Mesodermal cell (in vitro differentiated cells): ENCODE measurements around the gene ADPGK.

Experiments
- H3K27ac ChIP-seq: 2 replicates; pipeline ENCODE4 v1.7.0; 2013; ENCODE audit warnings: mild to moderate bottlenecking, low read depth, low read length, moderate library complexity; ENCODE audit not compliant: severe bottlenecking
- H3K36me3 ChIP-seq: 2 replicates; pipeline ENCODE4 v1.7.1; 2013; ENCODE audit warnings: mild to moderate bottlenecking, low read length, moderate library complexity; ENCODE audit not compliant: control insufficient read depth, insufficient read depth
- H3K4me1 ChIP-seq: one replicate; pipeline ENCODE4 v1.7.1; 2013; ENCODE audit warnings: mild to moderate bottlenecking, low read length; ENCODE audit not compliant: insufficient read depth, control insufficient read depth, poor library complexity, severe bottlenecking
- H3K4me3 ChIP-seq: 2 replicates; pipeline ENCODE4 v1.7.0; 2013; ENCODE audit warnings: low read length, control low read depth, mild to moderate bottlenecking; ENCODE audit not compliant: insufficient read depth, poor library complexity, severe bottlenecking; ENCODE audit errors: extremely low read depth
- H3K9me3 ChIP-seq: 2 replicates; pipeline ENCODE4 v1.7.1; 2013; ENCODE audit warnings: mild to moderate bottlenecking, low read length, moderate library complexity; ENCODE audit not compliant: control insufficient read depth
- WGBS, 2 experiments: methylation state at CpG; one replicate each; pipeline ENCODE4 v1.1.5; 2013; ENCODE audit warnings: missing lambda C conversion rate in 2 of 2; ENCODE audit not compliant: insufficient coverage in 2 of 2; 5-methylcytosine and 5-hydroxymethylcytosine counted together

The ADPGK gene

DNA sequence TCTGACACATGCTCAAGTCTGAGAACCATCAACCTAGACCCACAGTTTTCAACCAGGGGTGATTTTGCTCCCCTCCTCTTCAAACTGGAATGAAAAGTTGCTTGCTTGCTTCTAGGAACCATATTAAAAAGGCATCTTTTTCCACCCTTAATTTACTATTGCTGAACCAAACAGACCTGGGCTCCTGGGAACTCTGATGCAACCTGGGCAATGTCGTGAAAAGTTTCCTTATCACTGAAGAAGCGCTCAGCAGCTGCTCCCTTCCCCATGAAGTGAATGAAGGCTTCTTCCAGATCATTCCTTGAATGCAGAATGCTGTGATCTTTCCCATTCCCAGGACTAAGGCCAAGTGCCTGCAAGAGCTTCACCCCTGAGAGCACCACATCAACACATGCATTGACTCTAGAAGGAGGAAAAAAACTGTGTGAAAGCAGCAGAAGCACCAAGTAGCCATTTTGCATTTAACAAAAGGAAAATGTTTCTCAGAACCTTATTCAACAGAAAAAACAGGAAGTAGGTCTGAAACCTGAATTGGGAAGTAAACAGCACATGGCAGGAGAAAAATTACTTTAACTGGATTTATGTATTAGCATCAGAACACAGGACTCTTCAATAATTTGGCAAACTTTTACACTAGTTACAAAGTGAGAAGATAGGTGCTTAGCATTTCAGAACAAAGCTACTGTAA, 8.7 kb downstream of the ADPGK start:
- no peak overlapping the region for H3K4me3 ChIP-seq
- 100% methylated on average over 2 of the region's 2 CpGs for WGBS, 2 experiments
- peaks cover 11% of the 10 kb centered on the region for H3K4me1 ChIP-seq
- no peak overlapping the region for H3K27ac ChIP-seq
- peaks cover 79% of the 10 kb centered on the region for H3K36me3 ChIP-seq
- no peaks in the 10 kb centered on the region for H3K9me3 ChIP-seq

DNA sequence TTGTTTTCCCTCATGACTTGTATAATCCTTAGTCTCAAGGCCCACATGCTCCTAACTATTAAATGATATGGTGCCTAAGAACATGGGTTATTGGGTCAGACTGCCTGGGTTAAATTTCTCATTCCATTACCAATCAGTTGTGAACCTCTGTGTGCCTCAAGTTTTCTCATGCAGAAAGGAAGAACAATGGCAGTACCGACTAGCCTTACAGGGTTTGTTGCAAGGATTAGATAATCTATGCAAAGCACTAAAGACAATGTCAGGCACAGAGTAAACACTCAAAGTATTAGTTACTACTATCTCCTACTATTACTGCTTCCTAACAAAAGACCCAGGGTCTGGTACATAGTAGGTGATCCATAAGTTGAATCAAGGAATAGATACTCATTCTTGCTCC, 12.2 kb downstream of the ADPGK start:
- peaks cover 6% of the 10 kb centered on the region for H3K9me3 ChIP-seq
- no CpG with 5 or more reads among the region's 1 CpG for WGBS, 2 experiments
- H3K4me3 ChIP-seq = no peak overlapping the region
- H3K4me1 ChIP-seq = peaks cover 2% of the 10 kb centered on the region
- no peak overlapping the region for H3K27ac ChIP-seq
- H3K36me3 ChIP-seq = peaks cover 80% of the 10 kb centered on the region

DNA sequence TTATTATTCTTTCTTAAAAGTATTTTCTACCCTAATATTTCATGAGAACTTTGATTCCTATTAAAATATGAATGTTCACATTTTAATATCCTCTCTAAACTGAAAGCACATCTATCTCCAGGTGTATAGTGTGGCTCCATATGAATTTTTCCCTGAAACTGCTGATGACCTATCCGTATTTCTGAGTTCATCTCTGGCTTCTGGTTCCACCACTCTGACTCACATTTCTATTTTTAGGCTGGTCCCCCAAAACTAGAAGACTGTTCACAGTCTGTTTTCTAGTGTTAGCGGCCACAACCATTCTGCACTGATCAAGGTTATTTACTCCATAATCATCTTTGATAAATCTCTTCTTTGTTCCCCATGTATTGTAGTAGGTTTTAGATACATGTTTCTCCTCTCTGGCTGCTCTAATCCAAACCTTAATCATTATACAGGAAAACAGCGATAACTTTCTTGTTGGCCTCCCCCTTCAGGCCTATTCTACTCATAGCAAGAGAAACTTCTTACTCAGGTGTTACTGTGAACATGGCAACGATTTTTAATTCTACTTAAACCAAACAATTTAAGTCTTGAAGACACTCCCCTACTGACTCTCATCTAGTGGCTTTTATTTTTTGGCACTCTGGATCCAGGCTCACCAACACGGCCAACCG, 12.8 kb downstream of the ADPGK start:
- no peak overlapping the region for H3K27ac ChIP-seq
- H3K9me3 ChIP-seq = peaks cover 6% of the 10 kb centered on the region
- WGBS, 2 experiments = 83 to 90% methylated on average over 3 of the region's 6 CpGs
- no peak overlapping the region for H3K4me3 ChIP-seq
- H3K36me3 ChIP-seq = peaks cover 85% of the 10 kb centered on the region
- peaks cover 2% of the 10 kb centered on the region for H3K4me1 ChIP-seq

DNA sequence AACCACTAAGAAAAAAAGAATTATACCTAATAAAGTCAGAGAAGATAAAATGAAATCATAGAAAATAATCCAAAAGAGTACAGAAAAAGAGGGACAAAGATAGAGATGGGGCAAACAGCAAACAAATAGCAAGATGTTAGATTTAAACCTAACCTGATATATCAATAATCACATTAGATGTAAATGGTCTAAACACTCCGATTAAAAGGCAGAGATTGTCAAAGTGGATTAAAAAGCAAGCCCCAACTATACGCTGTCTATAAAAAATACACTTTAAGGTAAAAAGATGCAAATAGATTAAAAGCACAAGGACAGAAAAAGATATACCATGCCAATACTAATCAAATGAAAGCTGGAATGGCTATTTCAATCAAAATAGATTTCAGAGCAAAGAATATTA, 16.8 kb downstream of the ADPGK start:
- WGBS, 2 experiments = no CpG with 5 or more reads among the region's 2 CpGs
- Histone ChIP-seq H3K27ac (no peak overlapping the region), H3K4me3 (no peak overlapping the region), H3K9me3 (peaks cover 6% of the 10 kb centered on the region), H3K36me3 (peaks cover 83% of the 10 kb centered on the region), H3K4me1 (peaks cover 2% of the 10 kb centered on the region)

DNA sequence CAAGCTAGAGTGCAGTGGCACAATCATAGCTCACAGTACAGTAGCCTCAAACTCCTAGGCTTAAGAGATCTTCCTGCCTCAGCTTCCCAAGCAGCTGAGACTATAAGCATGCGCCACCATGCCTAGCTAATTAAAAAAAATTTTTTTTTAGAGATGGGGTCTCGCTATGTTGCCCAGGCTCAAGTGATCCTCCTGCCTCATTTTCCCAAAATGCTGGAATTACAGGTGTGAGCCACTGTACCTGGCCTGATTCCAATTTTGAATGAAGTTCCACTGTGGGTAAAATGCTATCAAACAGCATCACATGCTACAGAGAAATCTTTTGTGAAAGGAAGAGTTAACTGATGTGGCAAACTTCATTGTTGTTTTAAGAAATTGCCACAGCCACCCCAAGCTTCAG, 17.5 kb downstream of the ADPGK start:
- H3K36me3 ChIP-seq = peaks cover 82% of the 10 kb centered on the region
- peaks cover 1% of the 10 kb centered on the region for H3K4me1 ChIP-seq
- no peak overlapping the region for H3K27ac ChIP-seq
- WGBS, 2 experiments = 89% methylated on average over 1 of the region's 2 CpGs; no CpG with 5 or more reads in 1 of the 2 experiments
- H3K4me3 ChIP-seq = no peak overlapping the region
- peaks cover 6% of the 10 kb centered on the region for H3K9me3 ChIP-seq

DNA sequence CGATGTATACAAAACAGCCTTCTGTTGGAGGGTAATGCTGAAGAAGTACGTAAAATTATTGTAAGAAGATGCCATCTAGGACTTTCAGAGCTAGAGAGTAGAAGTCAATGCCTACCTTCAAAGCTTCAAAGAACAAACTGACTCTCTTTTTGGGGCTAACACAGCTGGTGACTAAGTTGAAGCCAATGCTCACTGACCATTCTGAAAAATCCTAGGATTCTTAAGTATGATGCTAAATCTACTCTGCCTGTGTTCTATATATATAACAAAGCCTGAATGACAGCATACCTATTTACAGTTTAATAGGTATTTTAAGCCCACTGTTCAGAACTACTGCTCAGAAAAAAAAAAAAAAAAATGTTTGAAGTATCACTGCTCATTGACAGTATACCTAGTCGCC, 18.9 kb downstream of the ADPGK start:
- 92% methylated on average over 2 of the region's 3 CpGs; no CpG with 5 or more reads in 1 of the 2 experiments for WGBS, 2 experiments
- Histone ChIP-seq H3K36me3 (peaks cover 82% of the 10 kb centered on the region), H3K9me3 (peaks cover 6% of the 10 kb centered on the region), H3K27ac (no peak overlapping the region), H3K4me3 (no peak overlapping the region), H3K4me1 (no peaks in the 10 kb centered on the region)

DNA sequence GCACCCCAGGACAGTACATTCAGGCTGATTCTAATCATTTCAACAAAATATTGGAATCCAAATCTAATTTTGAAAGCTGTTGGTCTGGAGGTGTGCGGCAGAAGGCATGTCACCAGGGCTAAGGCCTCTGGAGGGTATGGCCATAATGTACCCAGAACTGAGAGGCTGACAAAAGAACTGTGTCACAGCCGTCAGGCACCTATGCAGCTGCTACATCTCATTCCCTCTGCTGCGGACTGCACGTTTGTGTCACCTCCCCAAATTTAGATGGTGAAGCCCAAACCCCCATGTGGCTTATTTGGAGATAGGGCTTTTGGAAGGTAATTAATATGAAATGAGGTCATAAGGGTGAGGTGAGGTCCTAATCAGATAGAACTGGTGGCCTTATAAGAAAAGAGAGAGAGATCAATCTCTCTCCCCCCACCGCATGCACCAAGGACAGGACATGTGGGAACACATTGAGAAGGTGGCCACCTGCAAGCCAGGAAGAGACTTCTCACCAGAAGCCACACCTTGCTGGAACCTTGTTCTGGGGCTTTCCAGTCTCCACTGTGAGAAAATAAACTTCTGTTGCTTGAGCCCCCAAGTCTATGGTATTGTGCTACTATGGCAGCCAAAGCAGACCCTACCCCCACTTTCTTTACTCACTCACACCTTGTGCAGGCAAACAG, 22.8 kb downstream of the ADPGK start:
- no peaks in the 10 kb centered on the region for H3K9me3 ChIP-seq
- H3K36me3 ChIP-seq = peaks cover 71% of the 10 kb centered on the region
- no peak overlapping the region for H3K4me3 ChIP-seq
- H3K4me1 ChIP-seq = peaks cover 7% of the 10 kb centered on the region
- H3K27ac ChIP-seq = no peak overlapping the region
- WGBS, 2 experiments = 97% methylated on average over 5 of the region's 5 CpGs; no CpG with 5 or more reads in 1 of the 2 experiments

DNA sequence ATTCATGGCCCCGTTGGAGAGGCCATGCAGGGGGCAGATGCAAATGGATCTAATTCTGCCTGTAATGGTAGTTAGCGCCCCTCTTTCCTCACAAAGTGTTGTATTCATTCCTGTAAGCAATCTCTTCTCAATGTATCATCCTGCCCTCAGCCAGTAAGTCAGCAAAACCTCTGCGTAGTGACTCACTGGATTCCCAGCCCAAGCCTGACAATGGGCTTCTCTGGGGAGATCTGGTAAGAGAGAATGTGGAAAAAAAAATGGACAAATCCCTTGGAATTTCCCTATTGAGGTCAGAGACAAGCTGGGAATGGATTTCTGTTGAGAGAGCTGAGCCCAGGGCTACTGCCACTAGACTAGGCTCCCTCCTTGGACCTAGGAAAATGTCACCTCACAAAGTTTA, 25.4 kb downstream of the ADPGK start:
- peak overlapping the region; percentile 89 for H3K27ac ChIP-seq
- peaks cover 73% of the 10 kb centered on the region for H3K36me3 ChIP-seq
- H3K4me1 ChIP-seq = peaks cover 7% of the 10 kb centered on the region
- WGBS, 2 experiments = 94 to 100% methylated on average over 1 to 2 of the region's 3 CpGs
- no peaks in the 10 kb centered on the region for H3K9me3 ChIP-seq
- H3K4me3 ChIP-seq = no peak overlapping the region

DNA sequence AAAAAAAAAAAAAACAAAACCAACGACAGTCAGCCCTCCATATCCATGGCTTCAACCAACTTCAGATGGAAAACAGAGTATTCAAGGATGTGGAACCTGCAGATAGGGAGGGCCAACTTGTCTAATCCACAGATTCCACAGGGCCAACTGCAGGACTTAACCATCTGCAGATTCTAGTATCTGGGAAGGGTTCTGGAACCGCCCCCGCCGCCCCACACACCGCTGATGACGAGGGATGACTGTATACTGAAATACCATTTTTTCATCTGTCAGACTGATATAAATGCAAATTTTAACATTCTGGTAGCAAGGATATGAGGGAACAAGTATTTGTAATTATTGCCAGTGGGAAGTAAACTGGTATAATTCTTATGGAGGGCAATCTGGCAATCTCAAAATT, 29.5 kb downstream of the ADPGK start:
- H3K27ac ChIP-seq = no peak overlapping the region
- peaks cover 70% of the 10 kb centered on the region for H3K36me3 ChIP-seq
- H3K9me3 ChIP-seq = no peaks in the 10 kb centered on the region
- no CpG with 5 or more reads among the region's 6 CpGs for WGBS, 2 experiments
- H3K4me1 ChIP-seq = peaks cover 7% of the 10 kb centered on the region
- no peak overlapping the region for H3K4me3 ChIP-seq

DNA sequence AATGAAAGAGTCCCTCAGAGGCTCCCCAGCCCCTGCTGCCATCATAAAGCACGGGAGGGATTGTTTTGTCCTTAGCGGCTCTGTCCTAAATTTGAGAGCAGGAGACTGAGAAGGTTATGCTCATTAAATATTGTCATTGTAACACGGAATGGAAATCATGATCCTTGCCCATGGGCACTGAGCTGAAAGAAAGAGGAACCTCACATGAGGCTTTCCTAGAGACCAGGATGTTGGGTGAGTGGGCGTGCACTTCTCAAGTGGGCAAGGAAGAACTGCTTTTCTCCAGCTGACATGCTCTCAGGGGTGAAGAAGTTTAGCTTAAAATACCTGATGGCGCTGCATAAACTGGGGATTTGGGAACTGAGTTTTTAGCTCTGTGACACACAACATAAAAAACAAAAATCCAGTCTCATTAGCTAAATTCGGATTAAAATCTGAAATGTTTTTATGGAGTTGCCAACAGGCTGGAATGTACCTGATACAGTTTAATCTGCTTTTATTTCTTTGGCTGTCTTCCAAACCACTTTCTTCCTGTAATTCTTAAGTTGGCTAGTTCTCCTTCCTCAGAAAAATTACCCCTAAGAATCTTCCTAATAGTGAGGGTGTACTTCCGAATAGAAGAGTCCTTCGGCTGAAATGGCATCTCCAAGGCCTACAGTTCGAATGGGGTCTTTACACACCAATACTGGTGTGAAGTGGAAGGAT, 31.7 kb downstream of the ADPGK start:
- WGBS, 2 experiments = 97 to 99% methylated on average over 4 to 5 of the region's 9 CpGs
- H3K36me3 ChIP-seq = peaks cover 69% of the 10 kb centered on the region
- no peaks in the 10 kb centered on the region for H3K9me3 ChIP-seq
- no peak overlapping the region for H3K27ac ChIP-seq
- H3K4me3 ChIP-seq = no peak overlapping the region
- no peaks in the 10 kb centered on the region for H3K4me1 ChIP-seq
